ENCODE results near the gene PITPNM3.

Gene PITPNM3

GRCh38 chr17:6482105-6482455 is 74.3 kb downstream of the PITPNM3 start:
- no peaks in the 10 kb centered on the region for H3K9me3 ChIP-seq (ENCODE audit: control insufficient read depth, insufficient read depth, low read length)
- H3K27me3 ChIP-seq (ENCODE audit: control insufficient read depth, insufficient read depth, low read length): no peaks in the 10 kb centered on the region
- H3K4me3 ChIP-seq (ENCODE audit: low read length): no peak overlapping the region
- 0 out of 2 replicates have a peak, but pooled peaks cover 2% of the 10 kb centered on the region for H3K4me1 ChIP-seq (ENCODE audit: control insufficient read depth, insufficient read depth, low read length)
- no peak for DNase-seq (ENCODE audit: low read depth, low spot score)
- WGBS (ENCODE audit: insufficient coverage, insufficient read length): no CpG with 5 or more reads among the region's 6 CpGs
- H3K36me3 ChIP-seq (ENCODE audit: control insufficient read depth, insufficient read depth, low read length): no peaks in the 10 kb centered on the region
- no peak overlapping the region for H3K27ac ChIP-seq (ENCODE audit: low read length)

GRCh38 chr17:6480303-6480675 is 76.1 kb downstream of the PITPNM3 start:
- 0 out of 2 replicates have a peak, but pooled peaks cover 2% of the 10 kb centered on the region for H3K4me1 ChIP-seq (ENCODE audit: control insufficient read depth, insufficient read depth, low read length)
- no peaks in the 10 kb centered on the region for H3K9me3 ChIP-seq (ENCODE audit: control insufficient read depth, insufficient read depth, low read length)
- no peaks in the 10 kb centered on the region for H3K27me3 ChIP-seq (ENCODE audit: control insufficient read depth, insufficient read depth, low read length)
- no peak for DNase-seq (ENCODE audit: low read depth, low spot score)
- no peak overlapping the region for H3K4me3 ChIP-seq (ENCODE audit: low read length)
- WGBS (ENCODE audit: insufficient coverage, insufficient read length): no CpG with 5 or more reads among the region's 9 CpGs
- H3K36me3 ChIP-seq (ENCODE audit: control insufficient read depth, insufficient read depth, low read length): no peaks in the 10 kb centered on the region
- no peak overlapping the region for H3K27ac ChIP-seq (ENCODE audit: low read length)

DNA sequence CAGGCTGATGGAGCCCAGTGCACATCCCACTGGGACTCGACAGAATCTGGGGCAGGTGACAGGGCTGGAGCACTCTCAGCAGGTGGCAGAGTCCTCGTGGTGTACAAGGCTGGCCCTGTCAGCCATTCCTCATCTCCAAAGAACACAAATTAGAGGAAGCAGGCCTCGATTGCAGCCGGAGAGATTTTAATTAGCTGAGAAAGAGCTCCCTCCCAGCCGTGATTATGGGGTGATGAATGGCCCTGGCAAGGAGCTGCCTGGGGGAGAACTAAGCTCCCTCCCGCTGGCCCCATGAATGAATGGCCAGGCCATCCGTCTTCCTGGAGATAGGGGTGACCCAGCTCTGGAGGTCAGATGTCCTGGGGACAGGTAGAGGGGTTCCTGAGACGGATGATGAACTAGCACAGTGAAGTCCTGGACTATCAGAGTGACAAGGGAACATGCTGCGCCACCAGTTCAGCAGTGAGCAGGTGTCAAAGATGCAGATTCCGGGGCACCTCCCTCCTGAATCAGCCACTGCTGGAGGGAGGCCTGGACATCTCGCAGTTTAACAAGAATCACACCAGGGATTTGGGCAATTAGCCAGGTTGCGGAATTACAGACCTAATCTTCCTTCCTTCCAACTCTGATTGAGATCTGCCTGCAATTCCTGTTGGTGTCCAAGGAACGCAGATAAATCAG is 76.6 kb downstream of the PITPNM3 start:
- Histone ChIP-seq H3K9me3 (ENCODE audit: control insufficient read depth, insufficient read depth, low read length) (no peaks in the 10 kb centered on the region), H3K27ac (ENCODE audit: low read length) (no peak overlapping the region), H3K4me3 (ENCODE audit: low read length) (no peak overlapping the region), H3K27me3 (ENCODE audit: control insufficient read depth, insufficient read depth, low read length) (no peaks in the 10 kb centered on the region), H3K4me1 (ENCODE audit: control insufficient read depth, insufficient read depth, low read length) (0 out of 2 replicates have a peak, but pooled peaks cover 2% of the 10 kb centered on the region), H3K36me3 (ENCODE audit: control insufficient read depth, insufficient read depth, low read length) (no peaks in the 10 kb centered on the region)
- no CpG with 5 or more reads among the region's 13 CpGs for WGBS (ENCODE audit: insufficient coverage, insufficient read length)
- DNase-seq (ENCODE audit: low read depth, low spot score): no peak

- no peak for DNase-seq (ENCODE audit: low read depth, low spot score)
- H3K9me3 ChIP-seq (ENCODE audit: control insufficient read depth, insufficient read depth, low read length): no peaks in the 10 kb centered on the region
- H3K27ac ChIP-seq (ENCODE audit: low read length): no peak overlapping the region
- H3K36me3 ChIP-seq (ENCODE audit: control insufficient read depth, insufficient read depth, low read length): no peaks in the 10 kb centered on the region
- WGBS (ENCODE audit: insufficient coverage, insufficient read length): no CpG with 5 or more reads among the region's 11 CpGs
- no peak overlapping the region for H3K4me3 ChIP-seq (ENCODE audit: low read length)
- H3K4me1 ChIP-seq (ENCODE audit: control insufficient read depth, insufficient read depth, low read length): no peaks in the 10 kb centered on the region
- H3K27me3 ChIP-seq (ENCODE audit: control insufficient read depth, insufficient read depth, low read length): no peaks in the 10 kb centered on the region
Observed at GRCh38 chr17:6478486-6478885, 77.9 kb downstream of the PITPNM3 start.

GRCh38 chr17:6477831-6478383 is 78.4 kb downstream of the PITPNM3 start:
- H3K27ac ChIP-seq (ENCODE audit: low read length): no peak overlapping the region
- WGBS (ENCODE audit: insufficient coverage, insufficient read length): no CpG with 5 or more reads among the region's 14 CpGs
- H3K4me1 ChIP-seq (ENCODE audit: control insufficient read depth, insufficient read depth, low read length): no peaks in the 10 kb centered on the region
- DNase-seq (ENCODE audit: low read depth, low spot score): no peak
- H3K9me3 ChIP-seq (ENCODE audit: control insufficient read depth, insufficient read depth, low read length): no peaks in the 10 kb centered on the region
- H3K36me3 ChIP-seq (ENCODE audit: control insufficient read depth, insufficient read depth, low read length): no peaks in the 10 kb centered on the region
- no peaks in the 10 kb centered on the region for H3K27me3 ChIP-seq (ENCODE audit: control insufficient read depth, insufficient read depth, low read length)
- no peak overlapping the region for H3K4me3 ChIP-seq (ENCODE audit: low read length)

DNA sequence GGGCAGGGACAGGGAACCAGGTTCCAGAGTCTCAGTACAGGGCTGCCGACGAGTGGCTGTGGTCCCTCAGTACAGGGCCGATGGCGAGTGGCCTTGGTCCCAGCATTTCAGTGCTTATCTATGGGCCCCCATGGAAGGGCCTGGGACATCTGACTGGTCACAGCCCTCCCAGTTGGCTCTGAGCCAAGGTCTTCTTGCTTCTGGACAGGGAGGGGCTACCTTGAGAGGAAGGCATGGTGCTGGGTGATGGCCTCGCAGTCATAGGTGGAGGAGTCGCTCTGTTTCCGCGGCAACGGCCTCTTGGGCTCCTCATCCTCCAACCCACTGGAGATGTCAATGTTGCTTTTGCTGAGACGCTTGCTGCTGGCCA is 79.6 kb downstream of the PITPNM3 start:
- Histone ChIP-seq H3K36me3 (ENCODE audit: control insufficient read depth, insufficient read depth, low read length) (no peaks in the 10 kb centered on the region), H3K27me3 (ENCODE audit: control insufficient read depth, insufficient read depth, low read length) (no peaks in the 10 kb centered on the region), H3K4me1 (ENCODE audit: control insufficient read depth, insufficient read depth, low read length) (no peaks in the 10 kb centered on the region; the same call in 1 of the 2 replicates), H3K4me3 (ENCODE audit: low read length) (no peak overlapping the region), H3K9me3 (ENCODE audit: control insufficient read depth, insufficient read depth, low read length) (no peaks in the 10 kb centered on the region), H3K27ac (ENCODE audit: low read length) (no peak overlapping the region)
- DNase-seq (ENCODE audit: low read depth, low spot score): no peak
- WGBS (ENCODE audit: insufficient coverage, insufficient read length): no CpG with 5 or more reads among the region's 10 CpGs

- WGBS (ENCODE audit: insufficient coverage, insufficient read length): no CpG with 5 or more reads among the region's 8 CpGs
Observed at GRCh38 chr17:6476076-6476809, 80.1 kb downstream of the PITPNM3 start.

GRCh38 chr17:6475411-6475810 is 80.9 kb downstream of the PITPNM3 start:
- H3K36me3 ChIP-seq (ENCODE audit: control insufficient read depth, insufficient read depth, low read length): no peaks in the 10 kb centered on the region
- H3K27ac ChIP-seq (ENCODE audit: low read length): no peak overlapping the region
- H3K4me1 ChIP-seq (ENCODE audit: control insufficient read depth, insufficient read depth, low read length): no peaks in the 10 kb centered on the region; the same call in 1 of the 2 replicates
- H3K27me3 ChIP-seq (ENCODE audit: control insufficient read depth, insufficient read depth, low read length): no peaks in the 10 kb centered on the region
- no peaks in the 10 kb centered on the region for H3K9me3 ChIP-seq (ENCODE audit: control insufficient read depth, insufficient read depth, low read length)
- no peak for DNase-seq (ENCODE audit: low read depth, low spot score)
- no CpG with 5 or more reads among the region's 4 CpGs for WGBS (ENCODE audit: insufficient coverage, insufficient read length)
- H3K4me3 ChIP-seq (ENCODE audit: low read length): no peak overlapping the region

More at GRCh38 chr17:6476076-6476809, 80.1 kb downstream of the PITPNM3 start:
- H3K36me3 ChIP-seq (ENCODE audit: control insufficient read depth, insufficient read depth, low read length): no peaks in the 10 kb centered on the region
- no peaks in the 10 kb centered on the region for H3K9me3 ChIP-seq (ENCODE audit: control insufficient read depth, insufficient read depth, low read length)
- no peaks in the 10 kb centered on the region; the same call in 1 of the 2 replicates for H3K4me1 ChIP-seq (ENCODE audit: control insufficient read depth, insufficient read depth, low read length)
- no peak overlapping the region for H3K4me3 ChIP-seq (ENCODE audit: low read length)
- DNase-seq (ENCODE audit: low read depth, low spot score): no peak
- no peak overlapping the region for H3K27ac ChIP-seq (ENCODE audit: low read length)
- no peaks in the 10 kb centered on the region for H3K27me3 ChIP-seq (ENCODE audit: control insufficient read depth, insufficient read depth, low read length)

DNA sequence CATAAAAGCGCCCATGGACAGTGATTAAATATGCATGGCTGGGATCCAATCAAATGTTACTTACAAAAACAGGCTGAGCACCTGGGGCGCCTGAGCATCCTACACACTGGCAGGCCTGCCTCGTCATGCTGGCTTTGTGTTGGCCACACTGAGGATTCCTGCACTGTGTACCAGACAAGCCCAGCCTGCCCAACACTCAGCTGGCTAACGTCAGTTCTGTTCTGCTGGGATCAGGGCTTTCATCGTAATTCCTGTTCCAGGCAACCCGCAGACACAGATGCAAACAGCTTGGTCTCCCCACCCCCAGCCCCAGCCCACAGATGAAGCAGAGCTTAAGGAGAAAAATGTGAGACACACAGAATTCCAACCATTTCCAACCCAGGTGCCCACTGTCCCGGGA is 81.4 kb downstream of the PITPNM3 start:
- H3K9me3 ChIP-seq (ENCODE audit: control insufficient read depth, insufficient read depth, low read length): no peaks in the 10 kb centered on the region
- no peaks in the 10 kb centered on the region; the same call in 1 of the 2 replicates for H3K36me3 ChIP-seq (ENCODE audit: control insufficient read depth, insufficient read depth, low read length)
- H3K4me1 ChIP-seq (ENCODE audit: control insufficient read depth, insufficient read depth, low read length): no peaks in the 10 kb centered on the region; the same call in 1 of the 2 replicates
- no peak overlapping the region for H3K27ac ChIP-seq (ENCODE audit: low read length)
- no peaks in the 10 kb centered on the region for H3K27me3 ChIP-seq (ENCODE audit: control insufficient read depth, insufficient read depth, low read length)
- DNase-seq (ENCODE audit: low read depth, low spot score): no peak
- WGBS (ENCODE audit: insufficient coverage, insufficient read length): no CpG with 5 or more reads among the region's 7 CpGs
- H3K4me3 ChIP-seq (ENCODE audit: low read length): no peak overlapping the region

DNA sequence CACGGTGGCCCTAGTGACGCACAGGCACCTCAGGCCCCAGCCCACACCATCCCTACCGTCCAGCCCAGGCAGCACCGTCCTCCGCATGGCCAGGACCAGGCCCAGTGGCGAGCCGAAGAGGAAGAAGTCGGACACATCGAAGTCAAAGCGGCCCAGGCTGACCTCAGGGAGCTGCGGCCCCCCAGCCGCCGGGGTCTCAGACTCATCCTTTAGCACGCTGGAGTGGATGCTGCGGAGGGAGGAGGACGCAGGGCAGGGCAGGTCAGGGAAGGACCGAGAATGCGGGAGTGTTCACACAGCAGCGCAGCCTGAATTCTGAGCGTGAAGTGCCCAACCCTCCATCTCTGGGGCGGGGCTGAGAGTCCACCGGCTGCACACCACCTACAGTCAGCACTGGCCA is 82.0 kb downstream of the PITPNM3 start:
- Histone ChIP-seq H3K36me3 (ENCODE audit: control insufficient read depth, insufficient read depth, low read length) (no peaks in the 10 kb centered on the region; the same call in 1 of the 2 replicates), H3K4me1 (ENCODE audit: control insufficient read depth, insufficient read depth, low read length) (no peaks in the 10 kb centered on the region; the same call in 1 of the 2 replicates), H3K27me3 (ENCODE audit: control insufficient read depth, insufficient read depth, low read length) (no peaks in the 10 kb centered on the region), H3K27ac (ENCODE audit: low read length) (no peak overlapping the region), H3K9me3 (ENCODE audit: control insufficient read depth, insufficient read depth, low read length) (no peaks in the 10 kb centered on the region), H3K4me3 (ENCODE audit: low read length) (no peak overlapping the region)
- WGBS (ENCODE audit: insufficient coverage, insufficient read length): no CpG with 5 or more reads among the region's 22 CpGs
- DNase-seq (ENCODE audit: low read depth, low spot score): no peak

All from iPS DF 6.9 (cell line).